OCI-LY7 (cell line): ENCODE data around the gene SYNGR1.
"Not testable (repeated sequence)": the region's sequence is repeated elsewhere in the genome, so short reads cannot be mapped to it uniquely, and the experiment has no call there.

Source experiments
- CTCF ChIP-seq: fragments of 200-600 bp; sonication (generic); conservative IDR thresholded peaks from 2 replicates; pipeline ENCODE4 v1.5.1; 2014; ENCODE audit warnings: mild to moderate bottlenecking, antibody characterized with exemption, low read length, moderate library complexity, mixed read lengths
- EZH2phosphoT487 ChIP-seq: fragments of 200-600 bp; sonication (generic); IDR thresholded peaks from 2 replicates; pipeline ENCODE4 v1.6.1; 2018; ENCODE audit warnings: low read depth, borderline replicate concordance, mild to moderate bottlenecking, mixed run types, antibody characterized with exemption, low read length, moderate library complexity, mixed read lengths

DNA sequence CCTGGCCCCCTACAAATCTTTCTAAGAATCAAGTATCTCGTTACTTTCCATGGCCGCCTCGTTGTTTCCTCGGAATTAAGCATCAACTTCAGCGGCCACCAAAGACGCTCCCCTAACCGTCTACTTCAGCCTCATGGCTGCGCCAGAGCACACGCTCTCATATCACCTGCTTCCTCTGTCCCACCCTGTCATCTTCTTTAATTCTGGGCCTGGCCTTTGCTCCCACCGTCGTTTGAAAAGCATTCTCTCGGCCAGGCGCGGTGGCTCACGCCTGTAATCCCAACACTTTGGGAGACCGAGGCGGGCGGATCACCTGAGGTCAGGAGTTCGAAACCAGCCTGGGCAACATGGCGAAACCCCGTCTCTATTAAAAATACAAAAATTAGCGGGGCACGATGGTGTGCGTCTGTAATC, 29.2 kb upstream of the SYNGR1 start:
- TF ChIP-seq CTCF, result peak; percentile 24; the same call in 1 of the 2 replicates
- not testable (repeated sequence) for TF ChIP-seq EZH2phosphoT487
